SIG-M5 treated with dmso at 0.1 percent for 504 hours (cell line): ENCODE results near the gene HTR2A.
A peak's percentile ranks its signal among the peaks of the same experiment; 100 is the strongest.

Experiments used
- DNase-seq: peaks from one replicate; lab custom pipeline; 2025; ENCODE audit not compliant: unreplicated experiment; lab: John Stamatoyannopoulos, UW

Gene HTR2A

GRCh38 chr13:46874006-46874405, 22.8 kb downstream of the HTR2A start:
- DNase-seq = no peak

- no peak for DNase-seq
These were observed 25.3 kb downstream of the HTR2A start for GRCh38 chr13:46871557-46871956.

DNA sequence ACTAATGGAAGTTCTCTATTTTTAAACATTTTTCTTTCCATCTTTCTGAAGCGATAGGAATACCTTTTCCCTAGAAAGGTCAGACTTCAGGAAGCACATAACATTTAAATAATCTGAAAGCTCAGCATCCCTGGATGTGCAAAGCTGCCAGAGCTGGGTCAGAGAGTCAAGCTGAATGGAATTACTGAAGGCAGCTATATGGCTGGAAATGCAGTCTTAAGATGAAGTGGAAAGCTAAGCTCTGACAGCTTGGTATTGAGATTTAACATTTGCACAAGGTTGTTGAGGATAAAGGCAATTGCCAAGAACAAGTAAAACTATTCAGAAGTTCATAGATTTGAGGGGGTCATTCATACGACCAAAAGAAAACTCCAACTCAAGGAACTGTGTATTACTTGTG, 28.8 kb downstream of the HTR2A start:
- no peak for DNase-seq

DNA sequence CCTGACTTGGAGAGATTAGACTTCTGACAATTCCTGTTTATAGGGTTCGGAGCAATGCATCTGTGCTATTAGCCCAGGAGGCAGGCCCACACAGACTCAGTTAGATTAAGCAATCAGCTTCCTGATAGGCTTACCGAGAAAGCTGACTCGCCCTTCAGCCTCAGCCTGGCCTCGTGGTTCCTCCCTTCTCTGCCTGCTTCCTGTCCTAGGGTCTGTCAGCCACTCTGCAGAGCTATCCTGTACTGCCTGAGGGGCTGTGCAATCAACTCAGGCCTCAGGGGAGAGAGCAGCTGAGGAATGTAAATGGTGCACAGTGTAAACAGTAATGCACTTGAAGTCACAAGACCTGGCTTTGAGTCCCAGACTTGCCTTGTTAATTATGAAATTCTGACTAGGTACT, 30.7 kb downstream of the HTR2A start:
- DNase-seq = peak; percentile 84

DNA sequence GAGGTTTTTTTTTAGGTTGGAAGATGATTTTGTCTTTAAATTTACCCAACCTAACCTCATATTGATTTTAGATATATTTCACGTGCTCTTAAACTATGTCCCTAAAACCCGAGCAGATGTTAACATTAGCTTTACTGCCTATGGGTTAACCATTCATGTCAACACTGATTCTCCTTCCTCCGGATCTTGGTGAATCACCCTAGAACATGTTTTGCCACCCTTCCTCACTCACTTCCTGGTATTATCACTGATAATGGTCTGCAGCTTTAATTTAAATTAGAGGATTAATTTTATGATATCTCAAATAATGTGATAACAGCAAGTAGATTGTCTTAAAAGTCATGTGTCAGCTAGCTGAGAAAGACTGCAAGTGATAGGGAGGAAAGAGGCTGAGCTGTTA, 31.9 kb downstream of the HTR2A start:
- no peak for DNase-seq

DNA sequence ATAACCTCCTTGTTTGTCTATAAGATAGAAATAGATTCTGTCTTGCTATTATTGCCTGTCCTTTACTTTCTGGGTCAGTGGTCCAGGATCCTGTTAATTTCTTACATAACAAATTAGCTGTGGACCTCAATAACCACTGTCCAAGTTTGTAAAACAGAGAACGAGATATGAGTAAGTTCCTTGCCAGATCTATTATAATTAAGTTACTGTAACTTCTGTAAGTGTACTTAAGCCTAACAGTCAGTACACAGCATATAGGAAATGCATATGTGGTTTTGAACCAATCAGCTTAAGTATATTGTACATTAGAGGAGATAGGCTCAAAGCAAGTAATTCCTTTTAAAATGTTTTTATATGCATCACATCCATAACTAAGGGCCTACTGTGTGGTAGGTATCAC, 34.9 kb downstream of the HTR2A start:
- DNase-seq = no peak

- no peak for DNase-seq
These were observed 36.1 kb downstream of the HTR2A start for GRCh38 chr13:46860722-46861121.

GRCh38 chr13:46858776-46859175, 38.1 kb downstream of the HTR2A start:
- DNase-seq = no peak

DNA sequence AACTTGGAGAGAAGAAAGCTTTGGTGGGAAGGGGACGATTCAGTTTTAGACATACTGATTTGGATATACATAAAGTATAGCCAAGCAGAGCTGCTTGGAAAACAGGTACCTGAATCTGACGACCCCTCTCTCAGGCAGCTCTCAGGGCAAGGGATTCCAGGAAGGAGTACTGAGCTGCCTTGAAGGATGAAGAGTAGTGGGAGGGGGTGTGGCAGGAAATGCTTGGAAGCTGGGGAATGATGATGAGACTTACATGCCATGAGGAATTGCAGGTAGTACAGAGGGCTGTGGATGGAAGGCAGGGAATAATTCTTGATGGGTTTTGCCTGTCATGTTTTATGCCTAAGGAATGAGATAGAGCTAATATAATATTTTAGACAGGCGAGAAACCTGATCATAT, 38.7 kb downstream of the HTR2A start:
- DNase-seq = no peak

GRCh38 chr13:46855664-46856063, 41.2 kb downstream of the HTR2A start:
- no peak for DNase-seq

DNA sequence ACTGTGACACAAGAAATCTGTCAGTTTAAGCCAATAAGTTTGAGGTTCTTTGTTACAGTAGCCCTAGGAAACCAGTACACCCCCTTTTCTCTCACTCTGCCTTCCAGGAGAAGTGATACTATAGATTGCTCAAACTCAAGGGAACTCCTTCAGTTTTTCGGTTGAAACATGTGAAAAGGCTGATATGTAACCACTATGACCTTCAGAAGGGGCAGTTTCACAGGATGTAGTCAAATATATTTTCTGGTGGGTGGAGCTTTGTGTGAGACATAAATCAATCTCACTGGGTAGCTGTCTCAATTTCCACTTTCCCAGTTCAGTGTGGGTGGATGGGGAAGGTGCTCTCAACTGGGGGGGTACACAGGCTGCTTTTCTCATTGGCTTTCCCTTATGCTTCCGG, 41.7 kb downstream of the HTR2A start:
- peak; percentile 67 for DNase-seq

- no peak for DNase-seq
These were observed 44.7 kb downstream of the HTR2A start for GRCh38 chr13:46852168-46852567.

GRCh38 chr13:46850214-46850613, 46.6 kb downstream of the HTR2A start:
- DNase-seq = no peak

DNA sequence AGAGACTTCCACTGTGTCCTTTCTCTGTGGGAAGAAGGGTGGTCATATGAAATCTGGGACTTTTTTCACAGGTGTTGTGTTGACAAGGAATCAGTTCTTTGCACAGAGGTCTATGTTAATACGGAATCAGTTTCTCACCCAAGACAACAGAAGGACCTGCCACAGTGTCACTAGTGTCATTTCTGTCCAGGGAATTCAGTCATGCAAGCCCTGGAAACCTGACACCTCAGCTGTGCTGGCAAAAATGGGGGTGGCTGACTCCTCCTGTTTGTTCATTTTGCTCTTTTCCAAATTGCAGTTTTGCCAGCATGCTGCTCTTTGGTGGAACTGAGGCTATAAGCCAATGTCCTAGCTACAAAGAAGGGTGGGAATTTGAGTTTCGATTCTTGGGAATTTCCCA, 50.1 kb downstream of the HTR2A start:
- DNase-seq = no peak

DNA sequence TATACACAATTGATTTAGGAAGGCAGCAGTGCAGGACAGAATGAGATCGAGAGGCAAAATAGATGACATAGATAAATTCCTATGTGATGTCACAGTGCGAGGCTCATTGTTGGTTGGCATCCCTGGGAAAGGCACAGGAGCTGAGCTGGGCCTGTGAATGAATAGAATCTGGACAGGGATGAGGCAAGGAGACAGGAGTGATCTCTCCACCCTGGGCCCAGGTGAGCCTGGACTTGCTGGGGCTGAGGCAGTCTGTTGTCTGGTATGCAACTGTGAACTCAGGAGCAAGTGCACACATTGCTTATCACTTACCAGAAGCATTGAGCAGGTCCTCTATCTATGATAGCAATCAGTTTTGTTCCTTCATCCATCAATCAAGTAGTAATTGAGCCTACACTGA, 51.7 kb downstream of the HTR2A start:
- no peak for DNase-seq

DNA sequence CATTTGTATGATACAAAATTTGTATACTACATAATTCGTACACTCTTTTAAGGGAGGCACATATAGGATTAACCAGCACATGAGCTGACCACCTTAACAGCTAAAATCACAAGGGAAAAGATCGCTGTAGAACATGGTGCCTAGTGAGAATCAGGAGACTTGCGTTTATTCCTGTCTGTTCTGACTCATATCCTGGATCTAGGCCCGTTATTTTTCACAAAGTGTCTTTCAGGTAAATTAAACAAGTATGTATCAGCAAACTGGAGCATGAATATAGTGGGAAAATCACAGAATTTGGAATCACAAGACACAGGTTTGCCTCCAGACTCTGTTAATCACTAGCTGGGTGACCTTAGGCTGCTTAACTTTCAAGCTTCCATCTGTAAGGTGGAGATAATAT, 52.4 kb downstream of the HTR2A start:
- DNase-seq = no peak

GRCh38 chr13:46839399-46839798, 57.5 kb downstream of the HTR2A start:
- no peak for DNase-seq

DNA sequence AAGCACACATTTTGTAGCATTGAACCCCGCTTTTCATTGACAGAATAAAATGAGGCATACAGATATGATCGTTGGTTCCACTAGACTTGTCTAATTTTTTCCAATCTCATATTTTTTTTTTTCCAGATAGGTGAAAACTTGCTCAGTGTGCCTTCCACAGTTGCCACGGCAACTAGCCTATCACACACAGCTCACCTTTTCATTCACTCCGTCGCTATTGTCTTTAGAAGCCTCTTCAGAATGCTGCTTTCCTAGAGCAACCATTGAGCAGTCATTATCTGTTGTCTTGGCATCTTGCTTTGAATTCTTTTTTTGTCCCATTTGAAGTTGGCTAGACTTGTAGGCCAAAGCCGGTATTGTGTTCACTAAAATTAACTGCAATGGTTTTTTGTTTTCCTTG, 62.2 kb downstream of the HTR2A start:
- no peak for DNase-seq

DNA sequence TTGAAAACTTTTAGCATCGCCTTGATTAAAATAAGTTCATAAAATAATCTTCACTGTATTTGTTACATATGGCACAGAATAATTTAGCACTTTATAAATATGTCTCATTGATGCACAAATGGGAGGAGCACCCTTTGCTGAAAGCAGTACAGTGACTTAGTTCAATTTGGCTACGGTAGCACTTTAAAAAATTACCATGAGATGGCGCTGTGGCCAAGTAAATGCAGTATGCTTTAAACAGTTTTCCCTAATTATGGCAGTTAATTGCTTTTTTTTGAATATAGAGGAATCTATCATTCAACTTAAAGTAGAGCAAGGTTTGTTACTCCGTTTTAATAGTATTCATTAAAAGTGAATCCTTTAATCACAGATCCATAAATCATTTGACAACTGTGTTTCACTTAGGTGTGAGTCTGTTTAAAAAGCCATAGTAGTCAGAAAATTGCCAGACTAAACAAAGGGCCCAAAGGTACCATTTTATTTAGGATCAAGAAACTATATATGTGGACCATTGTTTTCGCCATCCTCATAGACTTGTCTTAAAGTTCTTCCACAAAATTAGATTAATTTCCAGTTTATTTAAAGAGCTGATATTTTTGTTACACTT, 65.2 kb downstream of the HTR2A start:
- DNase-seq = peak; percentile 55

DNA sequence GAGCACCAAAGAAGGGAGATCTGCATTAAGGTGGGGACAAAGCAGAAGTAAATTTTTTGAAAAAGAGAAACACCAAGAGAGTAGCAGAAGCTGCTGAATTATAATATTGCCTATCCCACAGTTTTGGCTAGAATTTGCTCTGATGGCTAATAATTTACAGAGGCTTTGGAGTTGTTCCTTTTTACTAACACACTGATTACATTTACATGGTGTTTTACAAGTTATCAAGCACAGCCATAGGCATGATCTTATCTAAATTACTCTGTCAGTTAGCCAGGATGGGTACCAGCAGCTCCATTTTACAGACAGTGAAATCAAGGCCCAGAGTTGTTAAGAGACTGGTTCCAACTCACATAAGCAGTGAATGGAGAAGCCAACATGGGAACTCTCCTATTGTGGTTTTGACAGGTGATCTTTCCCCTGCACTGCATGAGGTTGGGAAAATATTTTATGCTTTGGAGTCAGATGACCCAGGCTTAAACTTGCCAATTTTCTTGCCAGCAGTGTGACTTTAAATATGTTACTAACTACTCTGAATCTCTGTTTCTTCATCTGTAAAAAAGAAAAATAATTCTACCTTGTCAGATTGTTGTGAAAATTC, 66.3 kb downstream of the HTR2A start:
- no peak for DNase-seq

GRCh38 chr13:46822551-46822950, 74.3 kb downstream of the HTR2A start:
- no peak for DNase-seq

DNA sequence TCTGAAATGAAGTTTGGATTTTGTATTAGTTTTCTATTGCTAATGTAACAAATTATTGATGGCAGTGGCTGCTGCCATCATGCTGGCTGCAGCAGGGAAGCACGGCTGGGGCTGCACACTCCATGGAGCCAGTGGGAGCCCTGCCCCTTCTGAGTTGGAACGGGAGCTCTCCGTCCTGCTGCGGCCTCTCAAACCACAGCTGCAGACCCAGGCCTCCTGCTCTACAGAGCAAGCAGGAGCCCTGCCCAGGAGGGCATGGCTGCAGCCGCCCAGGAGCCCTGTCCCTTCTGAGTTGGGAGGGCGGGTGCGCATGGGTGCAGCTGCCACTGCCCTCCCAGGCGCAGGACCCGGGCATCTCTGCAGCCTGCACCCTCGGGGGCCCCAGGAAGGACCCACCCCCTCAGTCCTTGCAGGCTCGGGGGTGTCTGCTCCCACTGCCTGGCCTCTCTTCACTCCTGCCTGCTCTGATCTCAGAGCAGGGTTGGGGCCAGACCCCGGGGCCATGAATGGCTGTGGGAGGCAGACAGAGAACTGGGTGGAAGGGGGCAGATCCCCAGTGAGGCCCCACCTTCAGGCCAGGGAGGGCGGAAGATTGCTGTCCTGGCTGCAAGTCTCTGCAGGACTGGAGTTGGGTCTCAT, 78.9 kb downstream of the HTR2A start:
- DNase-seq = no peak

- DNase-seq = no peak
These were observed 79.8 kb downstream of the HTR2A start for GRCh38 chr13:46817095-46817494.
